Activated T-helper 1 cell treated with anti-CD3 and anti-CD28 coated beads, Interleukin-12 subunit alpha, Interleukin-12 subunit beta, Interleukin-2, Interleukin-4 antibody, amounts not matched to agents 30 ng/mL and 10 ng/mL and 1 ng/mL, durations not matched to agents 14 hours and 24 hours and 36 hours (primary cell): ENCODE results near the gene CNGB1. TPM values are rescaled to one million over a fixed set of nuclear protein-coding genes. Genes with fewer than 3 reads are reported as not detected.
"Not testable (repeated sequence)": the region's sequence is repeated elsewhere in the genome, so short reads cannot be mapped to it uniquely, and the experiment has no call there.

ENCODE experiments used
- DNase-seq: peaks from one replicate; pipeline ENCODE4 v3.0.0; 2021; ENCODE audit warnings: low spot score
- H3K27ac Mint-ChIP-seq: one replicate; pipeline ENCODE4 v1.8.0; 2021; ENCODE audit warnings: mild to moderate bottlenecking, mixed read lengths
- H3K27me3 Mint-ChIP-seq: one replicate; pipeline ENCODE4 v1.8.0; 2022; ENCODE audit warnings: mild to moderate bottlenecking, moderate library complexity, mixed read lengths; ENCODE audit not compliant: insufficient read depth
- H3K36me3 Mint-ChIP-seq: one replicate; pipeline ENCODE4 v1.8.0; 2021; ENCODE audit warnings: low read depth, mixed read lengths
- H3K4me1 Mint-ChIP-seq: one replicate; pipeline ENCODE4 v1.8.0; 2021; ENCODE audit warnings: low read depth, mixed read lengths
- H3K4me3 Mint-ChIP-seq: one replicate; pipeline ENCODE4 v1.8.0; 2021; ENCODE audit warnings: mild to moderate bottlenecking, moderate library complexity, mixed read lengths
- H3K9me3 Mint-ChIP-seq: one replicate; pipeline ENCODE4 v1.8.0; 2021; ENCODE audit warnings: mixed read lengths
- intact Hi-C: fragments of 100-400 bp; cut with micrococcal nuclease; formaldehyde crosslinking; loops from one replicate; pipeline ENCODE4 v1.15.1; 2024
- total RNA-seq: library from RNA; stranded (reverse); gene quantifications from 2 replicates; pipeline ENCODE4 v1.2.3, GENCODE V29; 2022

CNGB1 gene
- total RNA-seq, 1 donor from 2014 or later = not detected

DNA sequence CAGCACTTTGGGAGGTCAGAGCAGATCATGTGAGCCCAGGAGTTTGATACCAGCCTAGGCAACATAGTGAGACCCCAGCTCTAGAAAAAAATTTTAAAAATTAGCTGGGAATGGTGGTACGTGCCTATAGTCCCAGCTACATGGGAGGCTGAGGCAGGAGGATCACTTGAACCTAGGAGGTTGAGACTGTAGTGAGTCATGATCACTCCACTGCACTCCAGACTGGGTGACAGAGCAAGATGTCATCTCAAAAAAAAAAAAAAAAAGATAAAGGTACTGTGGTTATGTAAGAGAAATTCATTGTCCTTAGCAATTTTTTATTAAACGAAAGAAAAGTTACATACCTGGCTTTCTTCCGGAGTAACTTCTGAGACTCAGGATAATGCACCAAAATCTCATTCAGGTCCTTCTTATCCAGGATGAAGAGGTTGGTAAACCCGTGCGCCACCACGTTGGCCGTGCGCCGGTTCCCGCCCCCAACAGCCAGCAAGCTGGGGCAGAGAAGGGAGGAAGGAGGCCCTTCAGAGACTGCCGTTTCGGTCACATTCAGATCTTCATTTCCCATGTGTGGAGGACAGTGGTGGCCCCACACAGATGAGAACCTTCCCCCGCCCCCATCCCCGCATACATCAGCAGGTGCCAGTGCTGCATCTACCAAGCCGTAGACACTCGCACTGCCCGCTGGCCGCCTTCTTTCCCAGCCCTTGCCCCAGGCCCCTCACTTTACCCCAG lies 73.7 kb downstream of the CNGB1 start:
- Mint-ChIP-seq H3K27ac (no peak overlapping the region), H3K27me3 (peaks cover 10% of the 10 kb centered on the region), H3K4me1 (peaks cover 21% of the 10 kb centered on the region), H3K4me3 (no peak overlapping the region), H3K36me3 (no peaks in the 10 kb centered on the region), H3K9me3 (no peaks in the 10 kb centered on the region)
- DNase-seq = no peak
- intact Hi-C loops = loop anchor here (10.0 kb wide), 1 partner anchor 102 kb away; no protein-coding TSS in a partner anchor

DNA sequence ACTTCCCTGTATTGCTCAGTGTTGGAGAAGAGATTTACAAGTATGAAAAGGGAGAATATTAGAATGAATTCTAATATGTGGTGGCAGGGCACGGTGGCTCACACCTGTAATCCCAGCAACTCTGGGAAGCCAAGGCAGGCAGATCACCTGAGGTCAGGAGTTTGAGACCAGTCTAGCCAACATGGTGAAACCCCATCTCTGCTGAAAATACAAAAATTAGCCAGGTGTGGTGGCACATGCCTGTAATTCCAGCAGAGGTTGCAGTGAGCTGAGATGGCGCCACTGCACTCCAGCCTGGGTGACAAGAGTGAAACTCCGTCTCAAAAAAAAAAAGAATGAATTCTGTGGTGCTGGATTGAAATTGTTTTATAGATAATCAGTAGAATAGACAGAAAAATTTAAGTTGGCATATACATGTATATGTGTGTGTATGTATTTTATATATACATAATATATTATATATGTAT lies 75.8 kb downstream of the CNGB1 start:
- H3K27ac Mint-ChIP-seq, H3K36me3 Mint-ChIP-seq, DNase-seq, H3K4me3 Mint-ChIP-seq, H3K9me3 Mint-ChIP-seq: not testable (repeated sequence)
- intact Hi-C loops = loop anchor here (10.0 kb wide), 1 partner anchor 100 kb away; no protein-coding TSS in a partner anchor
- peaks cover 11% of the 10 kb centered on the region for H3K27me3 Mint-ChIP-seq
- H3K4me1 Mint-ChIP-seq = peaks cover 21% of the 10 kb centered on the region

DNA sequence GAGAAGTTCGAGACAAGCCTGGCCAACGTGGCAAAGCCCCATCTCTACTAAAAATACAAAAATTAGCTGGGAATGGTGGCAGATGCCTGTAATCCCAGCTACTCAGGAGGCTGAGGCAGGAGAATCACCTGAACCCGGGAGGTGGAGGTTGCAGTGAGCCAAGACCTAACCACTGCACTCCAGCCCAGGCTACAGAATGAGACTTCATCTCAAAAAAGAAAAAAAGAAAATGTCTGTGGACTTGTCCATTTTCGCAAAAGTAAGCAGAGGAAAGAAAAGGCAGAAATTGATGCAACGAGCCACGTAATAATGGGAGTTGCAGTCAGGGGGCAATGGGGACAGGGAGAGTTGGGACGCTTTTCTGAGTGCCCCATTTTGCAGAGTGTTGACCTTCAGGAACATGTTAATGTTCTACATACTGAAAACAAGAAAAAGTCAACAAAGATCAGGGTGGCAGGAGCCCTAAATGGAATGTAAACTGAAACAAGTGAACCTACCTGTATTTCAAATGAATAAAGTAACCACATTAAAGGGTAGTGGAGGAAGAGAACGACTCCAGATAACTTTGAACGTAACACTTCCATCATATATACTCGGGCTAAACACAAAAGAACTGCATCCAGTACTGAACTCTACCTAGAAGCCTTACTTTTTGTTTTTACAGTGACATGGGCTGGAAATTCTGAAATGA lies 76.4 kb downstream of the CNGB1 start:
- H3K4me3 Mint-ChIP-seq = no peak overlapping the region
- no peaks in the 10 kb centered on the region for H3K36me3 Mint-ChIP-seq
- intact Hi-C loops = loop anchor here (10.0 kb wide), 1 partner anchor 100 kb away; no protein-coding TSS in a partner anchor
- no peak overlapping the region for H3K27ac Mint-ChIP-seq
- peaks cover 6% of the 10 kb centered on the region for H3K27me3 Mint-ChIP-seq
- peaks cover 21% of the 10 kb centered on the region for H3K4me1 Mint-ChIP-seq
- no peak for DNase-seq
- H3K9me3 Mint-ChIP-seq = no peaks in the 10 kb centered on the region

DNA sequence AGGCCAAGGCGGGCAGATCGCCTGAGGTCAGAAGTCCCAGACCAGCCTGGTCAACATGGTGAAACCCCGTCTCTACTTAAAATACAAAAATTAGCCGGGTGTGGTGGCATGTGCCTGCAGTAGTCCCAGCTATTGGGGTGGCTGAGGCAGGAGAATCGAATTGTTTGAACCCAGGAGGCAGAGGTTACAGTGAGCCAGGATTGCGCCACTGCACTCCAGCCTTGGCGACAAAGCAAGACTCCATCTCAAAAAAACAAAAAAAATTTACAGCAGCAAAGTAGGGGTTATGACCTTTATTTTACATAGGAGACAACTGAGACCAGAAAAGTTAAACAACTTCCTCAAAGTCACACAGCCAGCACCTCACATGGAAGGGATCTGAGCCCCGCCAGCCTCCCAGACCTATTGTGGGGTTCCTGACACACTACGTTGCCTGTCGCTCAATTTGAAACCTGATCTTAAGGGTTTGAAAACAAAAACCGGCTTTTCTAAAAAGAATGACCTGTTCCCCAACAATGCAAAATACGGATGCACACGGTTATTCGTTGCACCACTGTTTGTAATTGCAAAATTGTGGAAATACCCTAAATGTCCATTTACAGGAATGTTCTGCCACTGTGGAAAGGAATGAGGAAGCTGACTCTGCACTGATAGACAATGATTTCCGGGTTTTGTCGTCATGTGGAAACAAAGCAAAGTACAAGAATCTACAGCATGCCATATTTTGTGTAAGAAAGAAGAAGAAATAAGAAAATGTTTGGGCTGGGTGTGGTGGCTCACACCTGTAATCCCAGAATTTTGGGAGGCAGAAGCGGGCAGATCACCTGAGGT lies 77.2 kb downstream of the CNGB1 start:
- intact Hi-C loops = loop anchor here (10.0 kb wide), 1 partner anchor 99 kb away; no protein-coding TSS in a partner anchor
- H3K27ac Mint-ChIP-seq = no peak overlapping the region

GRCh38 chr16:57893217-57893558 lies 77.7 kb downstream of the CNGB1 start:
- peaks cover 21% of the 10 kb centered on the region for H3K4me1 Mint-ChIP-seq
- intact Hi-C loops = loop anchor here (10.0 kb wide), 1 partner anchor 98 kb away; no protein-coding TSS in a partner anchor
- H3K27me3 Mint-ChIP-seq = peaks cover 13% of the 10 kb centered on the region
- H3K4me3 Mint-ChIP-seq = no peak overlapping the region
- no peak for DNase-seq
- no peak overlapping the region for H3K27ac Mint-ChIP-seq
- no peaks in the 10 kb centered on the region for H3K9me3 Mint-ChIP-seq
- no peaks in the 10 kb centered on the region for H3K36me3 Mint-ChIP-seq

More for the DNA sequence above, 77.2 kb downstream of the CNGB1 start:
- H3K9me3 Mint-ChIP-seq = no peaks in the 10 kb centered on the region
- H3K27me3 Mint-ChIP-seq = peaks cover 7% of the 10 kb centered on the region
- no peak for DNase-seq
- H3K4me3 Mint-ChIP-seq = no peak overlapping the region
- H3K4me1 Mint-ChIP-seq = peaks cover 21% of the 10 kb centered on the region
- no peaks in the 10 kb centered on the region for H3K36me3 Mint-ChIP-seq

DNA sequence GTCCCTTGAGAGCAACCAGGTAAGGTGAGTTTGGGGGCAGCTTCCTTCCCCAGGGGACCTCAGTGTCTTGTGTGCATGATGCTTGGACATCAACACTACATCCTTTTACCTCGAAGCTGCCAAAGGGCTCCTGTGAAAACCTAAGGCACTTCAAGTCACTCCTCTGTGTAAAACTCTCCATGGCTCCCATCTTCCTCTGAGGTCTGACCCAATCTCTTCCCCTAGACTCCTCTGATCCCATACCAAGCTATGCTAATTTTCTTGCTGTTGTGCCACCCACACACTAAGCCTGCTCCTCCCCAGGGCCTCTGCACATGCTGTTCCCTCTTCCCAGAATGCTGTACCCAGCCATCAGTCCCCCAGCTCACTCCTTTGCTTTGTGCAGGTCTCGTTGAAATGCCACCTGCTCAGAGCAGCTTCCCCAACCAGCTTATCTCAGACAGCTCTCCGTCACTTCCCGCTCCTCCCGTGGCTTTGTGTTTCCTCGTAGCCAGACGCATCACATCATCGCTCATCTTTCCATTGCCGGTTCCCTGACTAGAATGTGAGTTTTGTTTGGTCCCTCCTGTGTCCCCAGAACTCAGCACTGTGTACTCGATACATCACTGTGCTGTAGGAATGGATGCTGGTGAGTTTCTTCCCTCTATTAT lies 78.4 kb downstream of the CNGB1 start:
- H3K4me1 Mint-ChIP-seq = peaks cover 21% of the 10 kb centered on the region
- no peaks in the 10 kb centered on the region for H3K36me3 Mint-ChIP-seq
- no peak overlapping the region for H3K4me3 Mint-ChIP-seq
- peaks cover 16% of the 10 kb centered on the region for H3K27me3 Mint-ChIP-seq
- no peaks in the 10 kb centered on the region for H3K9me3 Mint-ChIP-seq
- DNase-seq = no peak
- no peak overlapping the region for H3K27ac Mint-ChIP-seq
- intact Hi-C loops = loop anchor here (10.0 kb wide), 1 partner anchor 98 kb away; no protein-coding TSS in a partner anchor

DNA sequence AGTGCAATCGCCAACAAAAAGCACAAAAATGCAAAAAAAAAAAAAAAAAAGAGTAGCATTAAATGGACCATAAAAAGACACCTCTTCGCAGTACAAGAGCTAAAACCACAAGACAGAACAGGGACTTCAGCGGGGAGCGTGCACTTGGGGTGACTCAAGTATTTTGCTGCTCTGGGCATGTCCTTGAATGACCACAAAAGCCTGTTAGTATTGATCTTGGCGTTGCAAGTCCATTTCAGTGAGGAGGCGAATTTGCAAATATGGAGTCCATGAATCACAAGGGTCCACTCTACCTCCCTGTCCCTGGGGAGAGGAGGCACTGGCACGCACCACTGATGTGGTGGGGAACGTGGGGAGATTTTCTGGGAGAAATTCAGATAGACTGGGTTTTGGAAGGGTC lies 78.9 kb downstream of the CNGB1 start:
- H3K4me3 Mint-ChIP-seq = no peak overlapping the region
- H3K4me1 Mint-ChIP-seq = peaks cover 21% of the 10 kb centered on the region
- H3K27me3 Mint-ChIP-seq = peaks cover 19% of the 10 kb centered on the region

GRCh38 chr16:57890752-57891111 lies 80.2 kb downstream of the CNGB1 start:
- Mint-ChIP-seq H3K27me3 (peaks cover 21% of the 10 kb centered on the region), H3K9me3 (no peaks in the 10 kb centered on the region)
- intact Hi-C loops = loop anchor here (10.0 kb wide), 1 partner anchor 96 kb away; no protein-coding TSS in a partner anchor

More for the DNA sequence above, 78.9 kb downstream of the CNGB1 start:
- no peaks in the 10 kb centered on the region for H3K36me3 Mint-ChIP-seq
- no peak overlapping the region for H3K27ac Mint-ChIP-seq
- no peaks in the 10 kb centered on the region for H3K9me3 Mint-ChIP-seq
- intact Hi-C loops = loop anchor here (10.0 kb wide), 1 partner anchor 97 kb away; no protein-coding TSS in a partner anchor
- no peak for DNase-seq

DNA sequence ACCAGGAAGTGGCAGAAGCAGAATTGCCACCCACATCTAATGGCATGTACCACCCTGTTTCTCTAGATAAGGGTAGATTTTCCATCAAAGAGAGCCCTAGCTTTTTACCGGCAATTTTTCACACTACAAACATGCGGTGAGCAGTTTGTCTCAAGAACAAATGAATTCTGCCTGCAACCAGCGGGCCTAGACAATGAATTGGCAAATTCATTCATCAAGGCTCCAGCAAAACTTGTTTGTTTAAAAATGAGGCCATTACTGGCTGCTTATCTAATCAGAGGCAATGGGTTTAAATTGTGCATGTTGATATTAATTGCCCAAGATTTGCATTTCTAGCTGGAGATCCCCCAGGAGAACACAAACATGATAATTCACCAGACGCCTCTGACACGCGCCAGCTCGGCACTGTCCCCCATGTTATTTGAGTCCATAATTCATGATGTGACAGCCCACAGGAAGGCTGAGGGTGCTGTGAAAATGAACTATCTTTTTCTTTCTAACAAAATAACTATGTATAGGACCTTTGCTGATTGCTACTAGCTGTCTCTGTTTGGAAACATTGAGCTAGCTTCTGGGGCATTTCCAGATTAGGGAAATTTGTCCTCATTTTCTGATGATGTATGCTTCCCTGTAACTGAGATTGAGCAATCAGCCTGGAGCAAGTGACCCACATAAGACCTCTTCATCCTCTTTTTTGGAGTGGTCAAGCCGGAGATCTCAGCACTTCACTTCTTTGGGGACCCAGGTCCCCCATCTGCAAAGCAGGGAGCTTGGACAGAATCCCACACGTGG lies 80.8 kb downstream of the CNGB1 start:
- Mint-ChIP-seq H3K27ac (no peak overlapping the region), H3K4me3 (no peak overlapping the region), H3K4me1 (peaks cover 21% of the 10 kb centered on the region), H3K9me3 (no peaks in the 10 kb centered on the region), H3K27me3 (peaks cover 26% of the 10 kb centered on the region), H3K36me3 (no peaks in the 10 kb centered on the region)
- DNase-seq = no peak
- intact Hi-C loops = loop anchor here (10.0 kb wide), 1 partner anchor 95 kb away; no protein-coding TSS in a partner anchor

More at GRCh38 chr16:57890752-57891111, 80.2 kb downstream of the CNGB1 start:
- Mint-ChIP-seq H3K36me3 (no peaks in the 10 kb centered on the region), H3K4me3 (no peak overlapping the region), H3K4me1 (peaks cover 21% of the 10 kb centered on the region), H3K27ac (no peak overlapping the region)
- no peak for DNase-seq

DNA sequence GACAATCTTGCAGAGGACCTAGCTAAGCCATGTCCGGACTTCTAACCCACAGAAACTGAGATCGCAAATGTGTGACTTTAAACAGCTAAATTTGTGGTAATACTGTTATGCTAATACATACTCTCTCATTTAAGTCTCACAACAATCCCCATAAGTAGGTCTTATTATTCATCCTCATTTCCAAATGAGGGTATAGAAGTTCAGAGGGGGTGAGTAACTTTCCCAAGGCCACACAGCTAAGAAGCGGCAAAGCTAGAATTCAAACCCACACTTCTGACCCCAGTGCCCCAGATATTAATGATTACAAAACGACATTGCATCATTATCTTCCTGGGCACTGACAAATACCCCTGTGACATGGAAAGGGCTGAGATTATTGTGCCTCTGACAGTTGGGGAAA lies 81.4 kb downstream of the CNGB1 start:
- Mint-ChIP-seq H3K4me3 (no peak overlapping the region), H3K27me3 (peaks cover 29% of the 10 kb centered on the region), H3K36me3 (peaks cover 1% of the 10 kb centered on the region), H3K4me1 (peaks cover 14% of the 10 kb centered on the region), H3K27ac (no peak overlapping the region), H3K9me3 (no peaks in the 10 kb centered on the region)
- DNase-seq = no peak
- intact Hi-C loops = no loop called here

- peaks cover 10% of the 10 kb centered on the region for H3K4me1 Mint-ChIP-seq
- H3K27me3 Mint-ChIP-seq = peaks cover 32% of the 10 kb centered on the region
- H3K36me3 Mint-ChIP-seq = peaks cover 2% of the 10 kb centered on the region
- intact Hi-C loops = no loop called here
- no peak overlapping the region for H3K27ac Mint-ChIP-seq
- H3K9me3 Mint-ChIP-seq = no peaks in the 10 kb centered on the region
- no peak for DNase-seq
- H3K4me3 Mint-ChIP-seq = no peak overlapping the region
Measured at GRCh38 chr16:57889111-57889510, 81.8 kb downstream of the CNGB1 start.
